GM15510 (cell line): Measurements from ENCODE around the gene SLC25A11.

Experiments
- POLR2A ChIP-seq: IDR thresholded peaks from 3 replicates; pipeline ENCODE4 v1.6.1; 2011; ENCODE audit warnings: borderline replicate concordance; ENCODE audit not compliant: insufficient read length; ENCODE audit errors: extremely low read depth

SLC25A11 gene

DNA sequence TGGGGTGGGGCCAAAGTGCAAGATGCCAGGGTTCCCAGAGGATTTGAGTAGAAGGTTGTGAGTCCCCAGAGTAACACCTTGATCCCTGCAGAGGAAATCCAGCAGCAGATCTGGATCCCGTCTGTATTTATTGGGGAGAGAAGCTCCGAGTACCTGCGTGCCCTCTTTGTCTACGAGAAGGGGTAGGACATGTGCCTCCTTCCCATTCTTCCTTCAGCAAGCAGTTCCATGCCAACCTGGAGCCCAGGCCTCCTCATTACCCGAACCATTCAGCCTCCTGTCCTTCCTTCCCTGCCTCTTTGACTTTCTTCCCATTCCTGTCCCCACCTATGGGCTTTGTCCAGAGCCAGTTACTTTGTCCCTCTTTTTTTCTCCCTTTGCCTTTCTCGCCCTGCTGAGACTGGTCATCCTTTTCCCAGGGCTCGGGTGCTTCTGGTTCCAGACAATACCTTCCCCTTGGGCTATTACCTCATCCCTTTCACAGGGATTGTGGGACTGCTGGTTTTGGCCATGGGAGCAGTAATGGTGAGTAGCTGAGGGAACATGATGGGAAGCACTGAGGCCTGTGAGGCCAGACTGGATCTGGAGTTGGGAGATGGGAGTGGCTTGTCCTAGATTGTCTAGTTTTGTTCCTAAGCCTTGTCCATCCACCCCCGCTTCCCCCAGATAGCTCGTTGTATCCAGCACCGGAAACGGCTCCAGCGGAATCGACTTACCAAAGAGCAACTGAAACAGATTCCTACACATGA, 3.1 kb upstream of the SLC25A11 start:
- no peak for TF ChIP-seq POLR2A

DNA sequence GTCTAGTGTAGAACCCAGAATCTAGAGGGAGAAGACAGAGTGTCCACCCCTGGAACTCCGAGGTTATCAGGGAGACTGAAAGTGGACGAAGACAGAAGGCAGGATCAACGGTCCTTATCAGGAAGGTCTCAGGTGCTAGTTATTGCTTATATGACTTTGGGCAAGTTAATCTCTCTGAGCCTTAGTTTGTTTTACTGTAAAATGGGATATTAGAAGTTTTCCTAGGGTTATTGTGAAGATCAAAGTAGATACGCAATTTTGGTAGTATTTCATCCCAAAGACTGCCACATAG, 1.4 kb upstream of the SLC25A11 start:
- no peak for TF ChIP-seq POLR2A

GRCh38 chr17:4940555-4941318, 891 bp upstream of the SLC25A11 start:
- no peak for TF ChIP-seq POLR2A

DNA sequence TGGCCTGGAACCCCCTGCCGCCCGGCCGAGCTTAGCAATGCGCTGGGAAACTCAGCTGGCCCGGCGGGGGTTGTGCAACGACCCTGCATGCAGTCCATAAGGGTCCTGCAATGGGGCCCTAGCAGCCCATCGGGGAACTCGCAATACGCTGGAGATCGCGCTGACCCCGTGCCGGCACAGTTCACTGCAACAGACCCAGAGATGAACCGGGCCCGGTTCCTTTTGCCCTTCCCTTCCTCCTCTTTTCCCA, 375 bp downstream of the SLC25A11 start:
- no peak for TF ChIP-seq POLR2A

DNA sequence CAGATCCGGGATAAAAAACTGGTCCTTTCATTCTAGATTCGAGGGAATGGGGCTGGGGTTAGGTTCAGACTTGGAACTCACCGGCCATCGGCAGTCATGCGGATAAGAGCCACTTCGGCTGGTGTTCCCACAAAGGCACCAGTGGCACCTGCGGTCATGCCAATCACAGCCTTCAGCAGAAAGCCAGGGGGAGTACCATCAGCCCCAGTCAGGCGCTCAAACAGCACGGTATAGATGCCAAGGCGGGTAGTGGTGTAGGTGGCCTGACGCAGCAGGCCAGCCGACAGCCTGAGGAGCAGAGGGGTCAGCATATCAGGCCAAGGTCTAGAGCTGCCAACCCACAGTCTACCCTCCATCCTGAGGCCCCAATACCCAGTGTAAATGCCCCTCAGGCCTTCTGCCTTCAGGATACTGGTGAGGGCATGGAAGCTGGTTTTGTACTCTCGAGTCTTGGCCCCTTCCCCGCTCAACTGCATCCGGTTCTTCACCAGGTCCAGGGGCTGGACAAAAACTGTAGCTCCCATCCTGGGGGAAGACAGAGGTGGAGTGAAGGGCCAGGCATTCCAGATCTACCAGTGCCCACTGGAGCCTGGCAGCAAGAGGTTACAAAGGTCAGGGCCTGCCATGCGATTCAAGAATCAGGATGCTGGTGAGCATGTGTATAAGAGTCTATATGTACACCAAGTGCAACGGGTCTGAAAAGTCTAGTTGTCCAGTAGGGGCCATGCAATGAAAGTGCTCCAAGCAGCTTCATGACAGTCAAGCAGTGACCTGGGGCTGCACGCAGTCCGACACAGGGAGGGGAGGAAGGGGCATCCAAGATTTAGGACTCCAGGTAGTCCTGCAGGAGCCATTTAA, 929 bp downstream of the SLC25A11 start:
- TF ChIP-seq POLR2A = no peak

- no peak for TF ChIP-seq POLR2A
Measured at GRCh38 chr17:4938069-4938491, 1.8 kb downstream of the SLC25A11 start.

- no peak for TF ChIP-seq POLR2A
Measured at GRCh38 chr17:4937553-4937952, 2.3 kb downstream of the SLC25A11 start.

DNA sequence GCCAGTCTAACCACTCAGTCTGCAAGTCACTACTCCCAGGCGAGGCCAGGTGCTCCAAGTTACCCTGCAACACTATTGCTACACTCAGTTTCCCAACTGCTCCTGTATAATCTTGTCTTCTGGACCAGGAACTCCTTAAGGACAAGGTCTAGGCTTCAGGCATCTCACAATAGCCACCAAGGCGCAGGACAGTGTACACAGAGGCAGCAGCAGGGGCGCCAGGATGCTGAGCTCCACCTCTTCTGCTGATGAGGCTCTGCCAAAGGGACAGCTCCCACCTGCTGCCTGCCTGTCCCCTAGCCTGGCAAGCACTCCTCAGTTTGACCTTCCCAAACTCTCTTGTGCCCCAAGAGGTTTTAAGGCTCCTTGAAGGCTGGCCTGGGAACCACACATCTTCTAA, 3.4 kb downstream of the SLC25A11 start:
- TF ChIP-seq POLR2A = no peak

- no peak for TF ChIP-seq POLR2A
Measured at GRCh38 chr17:4935650-4936049, 4.2 kb downstream of the SLC25A11 start.

GRCh38 chr17:4934173-4934979, 5.5 kb downstream of the SLC25A11 start:
- TF ChIP-seq POLR2A = no peak

DNA sequence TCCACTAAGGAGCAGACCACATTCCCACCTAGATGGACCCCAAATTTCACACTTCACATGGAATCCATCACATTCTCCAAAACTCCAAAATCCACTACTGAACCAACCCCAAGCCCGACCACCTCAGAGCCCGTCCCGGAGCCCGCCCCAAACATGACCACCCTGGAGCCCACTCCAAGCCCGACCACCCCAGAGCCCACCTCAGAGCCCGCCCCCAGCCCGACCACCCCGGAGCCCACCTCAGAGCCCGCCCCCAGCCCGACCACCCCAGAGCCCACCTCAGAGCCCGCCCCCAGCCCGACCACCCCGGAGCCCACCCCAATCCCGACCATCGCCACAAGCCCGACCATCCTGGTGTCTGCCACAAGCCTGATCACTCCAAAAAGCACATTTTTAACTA, 6.2 kb downstream of the SLC25A11 start:
- no peak for TF ChIP-seq POLR2A

DNA sequence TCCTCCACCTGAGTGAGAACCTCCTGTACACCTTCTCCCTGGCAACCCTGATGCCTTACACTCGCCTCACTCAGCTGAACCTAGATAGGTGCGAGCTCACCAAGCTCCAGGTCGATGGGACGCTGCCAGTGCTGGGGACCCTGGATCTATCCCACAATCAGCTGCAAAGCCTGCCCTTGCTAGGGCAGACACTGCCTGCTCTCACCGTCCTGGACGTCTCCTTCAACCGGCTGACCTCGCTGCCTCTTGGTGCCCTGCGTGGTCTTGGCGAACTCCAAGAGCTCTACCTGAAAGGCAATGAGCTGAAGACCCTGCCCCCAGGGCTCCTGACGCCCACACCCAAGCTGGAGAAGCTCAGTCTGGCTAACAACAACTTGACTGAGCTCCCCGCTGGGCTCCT, 7.1 kb downstream of the SLC25A11 start:
- no peak for TF ChIP-seq POLR2A

- TF ChIP-seq POLR2A = no peak
Measured at GRCh38 chr17:4931963-4932362, 7.9 kb downstream of the SLC25A11 start, which contains the start of gene GP1BA. GP1BA (plus strand) TSS chr17:4932277; CDS start chr17:4932605, 328 bp downstream.

DNA sequence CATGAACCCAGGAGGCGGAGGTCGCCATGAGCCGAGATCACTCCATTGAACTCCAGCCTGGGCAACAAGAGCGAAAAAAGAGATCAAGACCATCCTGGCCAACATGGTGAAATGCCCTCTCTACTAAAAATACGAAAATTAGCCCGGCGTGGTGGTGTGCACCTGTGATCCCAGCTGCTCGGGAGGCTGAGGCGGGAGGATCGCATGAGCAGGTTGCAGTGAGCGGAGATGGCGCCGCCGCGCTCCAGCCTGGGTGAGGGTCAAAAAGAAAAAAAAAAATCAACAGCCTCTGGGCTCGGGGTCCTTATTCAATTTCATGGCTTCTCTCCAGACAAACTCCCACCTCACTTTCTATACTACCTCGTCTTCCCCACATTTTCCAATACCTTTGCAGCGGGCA, 11.0 kb downstream of the SLC25A11 start:
- no peak for TF ChIP-seq POLR2A

GRCh38 chr17:4921320-4921719, 18.5 kb downstream of the SLC25A11 start:
- no peak for TF ChIP-seq POLR2A
